HUES6 (cell line): ENCODE data around the gene ARID3B.
"Not testable (repeated sequence)": the region's sequence is repeated elsewhere in the genome, so short reads cannot be mapped to it uniquely, and the experiment has no call there.

Source experiments
- H3K27ac ChIP-seq: 2 replicates; pipeline ENCODE4 v1.7.0; 2013; ENCODE audit warnings: low read depth, mild to moderate bottlenecking, low read length, inconsistent platforms
- H3K27me3 ChIP-seq: 2 replicates; pipeline ENCODE4 v1.6.1; 2013; ENCODE audit warnings: low read length; ENCODE audit not compliant: control insufficient read depth, insufficient read depth
- H3K36me3 ChIP-seq: 2 replicates; pipeline ENCODE4 v1.6.1; 2013; ENCODE audit warnings: low read length; ENCODE audit not compliant: control insufficient read depth, insufficient read depth
- H3K4me1 ChIP-seq: 2 replicates; pipeline ENCODE4 v1.6.1; 2013; ENCODE audit warnings: low read length; ENCODE audit not compliant: control insufficient read depth, insufficient read depth
- H3K4me3 ChIP-seq: 2 replicates; pipeline ENCODE4 v1.5.1; 2013; ENCODE audit warnings: low read depth, low read length
- H3K9ac ChIP-seq: one replicate; pipeline ENCODE4 v1.6.1; 2013; ENCODE audit warnings: mild to moderate bottlenecking, low read length
- H3K9me3 ChIP-seq: 2 replicates; pipeline ENCODE4 v1.6.1; 2013; ENCODE audit warnings: low read depth, low read length; ENCODE audit not compliant: control insufficient read depth, insufficient read depth

Gene ARID3B

GRCh38 chr15:74511583-74511982 is 29.4 kb upstream of the ARID3B start:
- no peak overlapping the region for H3K4me3 ChIP-seq
- no peak overlapping the region for H3K27ac ChIP-seq

GRCh38 chr15:74514059-74514458 is 27.0 kb upstream of the ARID3B start:
- not testable (repeated sequence) for H3K4me1 ChIP-seq, H3K36me3 ChIP-seq

More at GRCh38 chr15:74511583-74511982, 29.4 kb upstream of the ARID3B start:
- H3K9ac ChIP-seq: no peak overlapping the region
- no peaks in the 10 kb centered on the region for H3K4me1 ChIP-seq
- H3K36me3 ChIP-seq: no peaks in the 10 kb centered on the region
- H3K27me3 ChIP-seq: no peaks in the 10 kb centered on the region
- H3K9me3 ChIP-seq: no peaks in the 10 kb centered on the region

GRCh38 chr15:74517096-74517495 is 23.9 kb upstream of the ARID3B start:
- no peak overlapping the region for H3K9ac ChIP-seq
- no peaks in the 10 kb centered on the region for H3K27me3 ChIP-seq
- no peaks in the 10 kb centered on the region for H3K36me3 ChIP-seq
- no peaks in the 10 kb centered on the region for H3K9me3 ChIP-seq
- H3K4me1 ChIP-seq: no peaks in the 10 kb centered on the region
- H3K27ac ChIP-seq: no peak overlapping the region
- H3K4me3 ChIP-seq: no peak overlapping the region

More at GRCh38 chr15:74514059-74514458, 27.0 kb upstream of the ARID3B start:
- not testable (repeated sequence) for H3K9ac ChIP-seq, H3K9me3 ChIP-seq, H3K27ac ChIP-seq, H3K27me3 ChIP-seq, H3K4me3 ChIP-seq

GRCh38 chr15:74519311-74519710 is 21.7 kb upstream of the ARID3B start:
- no peaks in the 10 kb centered on the region for H3K9me3 ChIP-seq
- no peak overlapping the region for H3K27ac ChIP-seq
- no peaks in the 10 kb centered on the region for H3K36me3 ChIP-seq
- H3K9ac ChIP-seq: no peak overlapping the region
- no peaks in the 10 kb centered on the region for H3K27me3 ChIP-seq
- no peak overlapping the region for H3K4me3 ChIP-seq
- no peaks in the 10 kb centered on the region for H3K4me1 ChIP-seq

GRCh38 chr15:74520407-74520806 is 20.6 kb upstream of the ARID3B start:
- Histone ChIP-seq H3K27me3 (no peaks in the 10 kb centered on the region), H3K27ac (no peak overlapping the region), H3K4me3 (no peak overlapping the region), H3K4me1 (0 out of 2 replicates have a peak, but pooled peaks cover 2% of the 10 kb centered on the region), H3K9me3 (no peaks in the 10 kb centered on the region), H3K36me3 (no peaks in the 10 kb centered on the region), H3K9ac (no peak overlapping the region)

GRCh38 chr15:74523982-74524381 is 17.0 kb upstream of the ARID3B start:
- H3K36me3 ChIP-seq: no peaks in the 10 kb centered on the region
- no peaks in the 10 kb centered on the region for H3K27me3 ChIP-seq
- no peak overlapping the region for H3K9ac ChIP-seq
- H3K9me3 ChIP-seq: no peaks in the 10 kb centered on the region
- H3K4me1 ChIP-seq: 0 out of 2 replicates have a peak, but pooled peaks cover 7% of the 10 kb centered on the region
- no peak overlapping the region for H3K4me3 ChIP-seq
- H3K27ac ChIP-seq: no peak overlapping the region

- Histone ChIP-seq H3K27ac (no peak overlapping the region), H3K4me1 (peaks cover 14% of the 10 kb centered on the region), H3K27me3 (no peaks in the 10 kb centered on the region), H3K4me3 (no peak overlapping the region), H3K9ac (no peak overlapping the region), H3K36me3 (no peaks in the 10 kb centered on the region), H3K9me3 (no peaks in the 10 kb centered on the region)
Observed at GRCh38 chr15:74525309-74525708, 15.7 kb upstream of the ARID3B start.

GRCh38 chr15:74525945-74526344 is 15.1 kb upstream of the ARID3B start:
- H3K27ac ChIP-seq: no peak overlapping the region
- H3K9me3 ChIP-seq: no peaks in the 10 kb centered on the region
- H3K36me3 ChIP-seq: no peaks in the 10 kb centered on the region
- peaks cover 21% of the 10 kb centered on the region for H3K4me1 ChIP-seq
- H3K27me3 ChIP-seq: no peaks in the 10 kb centered on the region
- no peak overlapping the region for H3K9ac ChIP-seq
- H3K4me3 ChIP-seq: no peak overlapping the region

- Histone ChIP-seq H3K27ac (no peak overlapping the region), H3K36me3 (no peaks in the 10 kb centered on the region), H3K4me1 (peaks cover 33% of the 10 kb centered on the region), H3K9me3 (no peaks in the 10 kb centered on the region), H3K27me3 (no peaks in the 10 kb centered on the region), H3K9ac (no peak overlapping the region), H3K4me3 (no peak overlapping the region)
Observed at GRCh38 chr15:74528876-74529275, 12.1 kb upstream of the ARID3B start.

- H3K27me3 ChIP-seq: no peaks in the 10 kb centered on the region
- peak overlapping the region; percentile 82 for H3K27ac ChIP-seq
- peaks cover 33% of the 10 kb centered on the region for H3K4me1 ChIP-seq
- no peak overlapping the region for H3K9ac ChIP-seq
- H3K4me3 ChIP-seq: no peak overlapping the region
- H3K9me3 ChIP-seq: no peaks in the 10 kb centered on the region
- no peaks in the 10 kb centered on the region for H3K36me3 ChIP-seq
Observed at GRCh38 chr15:74529921-74530320, 11.1 kb upstream of the ARID3B start.

- H3K4me3 ChIP-seq: no peak overlapping the region
- peak overlapping the region; percentile 54 for H3K9ac ChIP-seq
- no peaks in the 10 kb centered on the region for H3K27me3 ChIP-seq
- peaks cover 30% of the 10 kb centered on the region for H3K4me1 ChIP-seq
- H3K36me3 ChIP-seq: no peaks in the 10 kb centered on the region
- H3K27ac ChIP-seq: peak overlapping the region; percentile 82
- H3K9me3 ChIP-seq: no peaks in the 10 kb centered on the region
Observed at GRCh38 chr15:74530771-74531143, 10.3 kb upstream of the ARID3B start.
